Coronary artery (tissue), 2 donors: ENCODE results near the gene GLA.

Experiments used
- DNase-seq: peaks from one replicate; pipeline ENCODE4 v3.0.0-alpha.2; 2017; ENCODE audit warnings: low spot score
- H3K27ac ChIP-seq, 2 donors: fragments of 200-600 bp; sonication (generic); one replicate each; pipeline ENCODE4 v1.5.1; 2016 to 2019
- H3K4me3 ChIP-seq: fragments of 200-600 bp; sonication (generic); 2 replicates; pipeline ENCODE4 v1.5.1; 2016; ENCODE audit warnings: mild to moderate bottlenecking, moderate library complexity
- TF ChIP-seq, protein P1 (sequence below): fragments of 200-600 bp; sonication (generic); IDR thresholded peaks from one replicate; pipeline ENCODE4 v1.5.1; 2019; ENCODE audit warnings: antibody characterized with exemption

Gene GLA

DNA sequence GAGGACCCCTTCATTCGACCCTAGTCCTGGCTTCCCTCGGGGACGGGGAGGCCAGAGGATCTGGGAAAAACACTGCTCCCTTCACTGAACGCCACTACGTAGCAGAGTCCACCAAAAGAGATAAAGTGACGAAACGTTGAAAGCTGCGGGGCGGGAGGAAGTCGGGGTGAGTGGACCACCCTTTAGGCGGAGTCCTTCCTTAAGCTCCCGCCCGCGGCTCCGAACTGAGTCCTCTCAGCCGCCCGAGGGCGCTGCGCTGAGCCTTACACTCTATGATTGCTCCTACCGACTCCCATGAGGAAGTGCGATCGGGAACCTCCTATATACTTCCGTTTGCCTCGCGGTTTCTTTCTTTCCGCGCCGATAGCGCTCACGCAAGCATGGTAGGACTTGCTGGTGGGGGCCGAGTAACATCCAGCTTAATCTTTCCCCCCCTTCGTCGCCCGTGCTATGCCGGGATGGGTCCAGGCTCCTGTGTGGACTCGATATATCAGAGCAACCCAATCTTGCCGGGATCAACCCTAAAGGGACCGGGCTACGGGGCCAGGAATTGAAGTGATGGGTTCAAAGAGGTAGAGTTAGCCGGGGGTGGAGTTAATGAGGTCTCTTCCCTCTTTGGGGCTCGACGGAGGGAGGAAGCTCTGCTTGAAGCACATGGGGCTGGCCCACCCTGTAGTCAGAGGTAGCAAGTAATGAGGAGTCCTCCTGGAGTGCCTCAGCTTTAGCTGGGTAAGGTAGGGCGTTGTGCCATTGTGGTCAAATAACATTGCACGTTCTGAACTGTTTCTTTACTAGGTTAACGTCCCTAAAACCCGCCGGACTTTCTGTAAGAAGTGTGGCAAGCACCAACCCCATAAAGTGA, 16.8 kb downstream of the GLA start, which contains the start of gene RPL36A:
Gene RPL36A, plus strand, starts transcription at position 348 of the 862 bp plus-strand sequence. Its CDS starts 33 bp downstream, at position 381.
- peak; percentile 87 for DNase-seq
- Histone ChIP-seq H3K4me3 (peak within 1 kb of the TSS; percentile 71), H3K27ac (peak within 1 kb of the TSS; percentile 57 to 81)
- TF ChIP-seq, protein P1, sequence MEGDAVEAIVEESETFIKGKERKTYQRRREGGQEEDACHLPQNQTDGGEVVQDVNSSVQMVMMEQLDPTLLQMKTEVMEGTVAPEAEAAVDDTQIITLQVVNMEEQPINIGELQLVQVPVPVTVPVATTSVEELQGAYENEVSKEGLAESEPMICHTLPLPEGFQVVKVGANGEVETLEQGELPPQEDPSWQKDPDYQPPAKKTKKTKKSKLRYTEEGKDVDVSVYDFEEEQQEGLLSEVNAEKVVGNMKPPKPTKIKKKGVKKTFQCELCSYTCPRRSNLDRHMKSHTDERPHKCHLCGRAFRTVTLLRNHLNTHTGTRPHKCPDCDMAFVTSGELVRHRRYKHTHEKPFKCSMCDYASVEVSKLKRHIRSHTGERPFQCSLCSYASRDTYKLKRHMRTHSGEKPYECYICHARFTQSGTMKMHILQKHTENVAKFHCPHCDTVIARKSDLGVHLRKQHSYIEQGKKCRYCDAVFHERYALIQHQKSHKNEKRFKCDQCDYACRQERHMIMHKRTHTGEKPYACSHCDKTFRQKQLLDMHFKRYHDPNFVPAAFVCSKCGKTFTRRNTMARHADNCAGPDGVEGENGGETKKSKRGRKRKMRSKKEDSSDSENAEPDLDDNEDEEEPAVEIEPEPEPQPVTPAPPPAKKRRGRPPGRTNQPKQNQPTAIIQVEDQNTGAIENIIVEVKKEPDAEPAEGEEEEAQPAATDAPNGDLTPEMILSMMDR, result peak; percentile 49

DNA sequence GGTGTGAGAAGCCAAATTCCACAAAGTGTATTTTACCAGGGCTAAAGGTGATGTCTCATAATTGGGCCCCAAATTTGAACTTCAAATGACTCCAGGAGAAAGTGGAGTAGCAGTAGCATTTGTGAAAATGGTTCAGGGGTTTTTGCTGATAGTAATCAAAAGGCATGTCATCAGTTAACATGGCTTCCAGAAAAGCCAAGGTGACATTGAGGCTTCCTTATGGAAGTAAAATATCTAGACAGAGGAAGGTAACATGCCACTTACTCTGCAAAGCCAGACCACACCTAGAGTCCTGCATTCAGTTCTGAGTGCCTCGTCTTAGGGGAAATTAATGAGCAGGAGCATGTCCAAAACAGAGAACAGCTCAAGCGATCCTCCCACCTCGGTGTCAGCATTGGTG, 19.1 kb downstream of the GLA start:
- DNase-seq, result no peak
- H3K27ac ChIP-seq, result no peak overlapping the region
- H3K4me3 ChIP-seq, result no peak overlapping the region
- TF ChIP-seq, protein P1, result no peak

DNA sequence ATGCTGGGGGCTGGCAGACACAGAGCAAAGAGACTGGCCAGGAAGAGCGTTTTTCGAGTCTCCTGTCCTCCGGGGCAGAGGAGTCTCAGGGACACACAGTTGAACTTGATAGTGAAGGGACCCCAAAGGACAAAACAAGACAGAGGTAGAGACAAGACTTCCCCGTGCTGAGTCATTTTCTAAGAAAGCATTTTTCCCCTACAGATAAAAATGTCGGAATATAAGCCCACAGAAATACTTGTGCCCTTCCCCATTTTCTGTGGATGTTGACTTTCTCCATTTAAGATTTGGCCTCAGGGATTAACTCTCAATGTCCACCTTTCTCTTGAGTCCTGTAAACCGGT, 21.2 kb downstream of the GLA start:
- DNase-seq, result no peak
- Histone ChIP-seq H3K4me3 (no peak overlapping the region), H3K27ac (no peak overlapping the region)
- TF ChIP-seq, protein P1, result no peak

DNA sequence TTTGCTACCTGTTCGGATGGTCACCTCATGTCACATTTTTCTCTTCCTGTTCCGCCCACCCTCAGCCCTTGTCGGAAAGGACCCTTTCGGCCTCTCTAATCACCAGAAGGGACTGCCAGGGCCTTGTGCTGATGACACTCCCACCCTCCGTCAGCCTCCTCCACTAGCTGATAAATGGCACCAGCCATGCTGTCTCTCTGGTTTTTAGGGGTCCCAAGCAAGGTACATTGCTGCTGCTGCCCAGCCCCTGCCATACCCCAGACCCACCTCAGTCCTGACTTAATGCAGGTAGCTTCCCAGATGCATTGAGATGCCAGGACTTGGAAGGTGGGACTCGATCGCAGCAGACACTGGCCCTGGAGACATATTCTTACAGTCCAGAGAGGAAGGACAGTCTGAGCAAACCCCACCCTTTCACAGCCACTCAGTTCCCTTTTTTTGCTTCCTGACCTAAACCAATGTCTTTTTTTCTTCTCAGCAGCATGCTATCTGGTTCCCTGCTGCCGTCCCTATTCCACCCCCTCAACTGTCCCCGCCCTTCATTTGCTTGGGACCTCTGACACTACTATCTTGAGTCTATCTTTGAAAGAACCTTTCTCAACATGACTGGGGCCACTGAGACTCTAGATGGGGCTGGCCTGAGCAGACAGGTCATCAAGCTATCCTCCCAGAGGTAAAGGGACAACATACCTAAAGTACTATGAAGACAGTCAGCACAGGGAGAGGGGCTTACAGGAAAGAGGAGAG, 21.8 kb downstream of the GLA start, which contains the start of gene BTK:
Gene BTK, minus strand, starts transcription at position 397 of the 747 bp plus-strand sequence. CDS start 10,907 bp downstream, outside the sequence.
- TF ChIP-seq, protein P1, result no peak
- no peak for DNase-seq
- Histone ChIP-seq H3K4me3 (peak within 1 kb of the TSS; percentile 28), H3K27ac (peak within 1 kb of the TSS in 1 of 2 donors; percentile 22)

DNA sequence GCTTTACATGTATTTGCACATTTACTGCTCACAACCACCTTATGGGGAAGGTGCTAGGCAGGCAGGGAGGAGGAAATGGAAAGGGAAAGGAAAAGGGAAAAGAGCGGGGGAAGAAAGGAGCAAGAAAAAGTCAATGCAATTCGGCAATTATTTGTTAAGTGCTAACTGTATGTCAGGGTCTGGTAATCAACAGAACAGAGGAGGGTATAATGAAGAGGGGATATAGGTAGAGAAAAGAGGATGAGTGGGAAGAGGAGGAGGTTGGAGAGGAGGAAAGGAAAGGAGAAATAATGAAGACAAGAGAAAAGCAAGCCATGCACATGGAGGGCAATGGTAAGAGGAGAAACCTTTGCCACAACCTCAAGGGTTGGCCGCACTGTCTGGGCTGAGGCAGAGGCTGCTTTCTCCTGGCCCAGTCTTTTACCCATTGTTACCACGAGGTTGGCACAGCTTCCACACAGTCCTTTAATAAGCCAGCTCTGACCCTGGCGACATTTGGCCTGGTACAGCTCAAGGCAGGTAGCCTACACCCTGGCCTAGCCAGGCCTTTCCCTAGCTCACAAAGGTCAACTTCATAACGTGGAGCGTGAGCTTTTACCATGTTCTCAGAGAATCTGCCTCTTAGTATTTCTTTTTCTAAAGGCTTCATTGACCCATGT, 22.6 kb downstream of the GLA start:
- TF ChIP-seq, protein P1, result no peak
- H3K4me3 ChIP-seq, result peak overlapping the region; percentile 28
- DNase-seq, result no peak
- H3K27ac ChIP-seq, result no peak overlapping the region

DNA sequence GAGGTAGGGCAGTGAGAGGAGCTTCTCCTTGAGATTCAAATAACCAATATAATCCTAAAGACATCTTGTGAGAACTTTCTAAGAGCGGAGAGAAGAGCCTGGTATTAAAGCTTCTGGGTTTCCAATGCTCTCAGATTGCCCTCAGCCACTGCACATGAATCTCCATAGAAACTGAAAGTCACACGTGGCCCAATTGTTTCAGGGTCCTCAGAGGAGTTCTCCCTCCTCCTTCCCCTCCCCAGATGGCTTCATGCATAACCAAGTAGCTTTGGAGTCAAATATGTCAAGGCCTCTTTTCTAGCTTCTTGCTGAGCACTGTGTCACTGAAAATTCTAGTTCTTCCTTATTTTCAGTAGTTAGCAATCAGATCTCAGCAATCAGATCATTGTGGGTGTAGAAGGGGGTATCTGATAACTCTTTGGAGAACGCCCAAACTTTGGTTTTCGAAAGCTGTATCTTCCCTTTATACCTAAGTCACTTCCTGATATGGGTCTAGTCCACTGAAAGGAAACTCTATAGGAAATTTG, 24.0 kb downstream of the GLA start:
- Histone ChIP-seq H3K4me3 (no peak overlapping the region), H3K27ac (no peak overlapping the region)
- no peak for DNase-seq
- TF ChIP-seq, protein P1, result no peak
